Stimulated activated CD4-positive, alpha-beta T cell treated with anti-CD3 and anti-CD28 coated beads, TNF-alpha, amount 100 ng/mL, for 1 hour (primary cell): ENCODE results near the gene LY6G5C.

ENCODE experiments used
- DNase-seq, 3 donors: peaks; one replicate each; pipeline ENCODE4 v3.0.0-alpha.2; 2020; ENCODE audit warnings: low read depth in 3 of 3, low spot score in 1 of 3

The LY6G5C gene

GRCh38 chr6:31642798-31643570 lies 37.9 kb downstream of the LY6G5C start:
- no peak for DNase-seq

- no peak for DNase-seq
These were observed 39.5 kb downstream of the LY6G5C start for GRCh38 chr6:31641370-31641769.

GRCh38 chr6:31640612-31641011 lies 40.3 kb downstream of the LY6G5C start:
- no peak for DNase-seq

- no peak for DNase-seq
These were observed 41.4 kb downstream of the LY6G5C start for GRCh38 chr6:31639449-31639861.

GRCh38 chr6:31639043-31639442 lies 41.8 kb downstream of the LY6G5C start:
- no peak for DNase-seq

GRCh38 chr6:31636698-31637596 lies 43.9 kb downstream of the LY6G5C start:
- no peak for DNase-seq

GRCh38 chr6:31634969-31635575 lies 45.8 kb downstream of the LY6G5C start:
- DNase-seq, result no peak

- DNase-seq, result no peak
These were observed 46.7 kb downstream of the LY6G5C start for GRCh38 chr6:31634131-31634530.

GRCh38 chr6:31633447-31633846 lies 47.4 kb downstream of the LY6G5C start:
- no peak for DNase-seq

- no peak for DNase-seq
These were observed 48.5 kb downstream of the LY6G5C start for GRCh38 chr6:31632279-31632946.

- DNase-seq, result no peak
These were observed 49.1 kb downstream of the LY6G5C start for GRCh38 chr6:31631681-31632278.

- DNase-seq, result no peak
These were observed 49.7 kb downstream of the LY6G5C start for GRCh38 chr6:31631209-31631608.

- DNase-seq, result no peak
These were observed 50.5 kb downstream of the LY6G5C start for GRCh38 chr6:31630177-31630934.

- DNase-seq, result no peak
These were observed 51.9 kb downstream of the LY6G5C start for GRCh38 chr6:31629014-31629413.

- no peak for DNase-seq
These were observed 53.1 kb downstream of the LY6G5C start for GRCh38 chr6:31627690-31628287.

GRCh38 chr6:31626952-31627351 lies 53.9 kb downstream of the LY6G5C start:
- no peak for DNase-seq
